NCI-H128 (cell line): Measurements from ENCODE around the gene TRAF2.
"Not testable (repeated sequence)": the region's sequence is repeated elsewhere in the genome, so short reads cannot be mapped to it uniquely, and the experiment has no call there.

Source experiments
- DNase-seq: peaks from one replicate; lab custom pipeline; 2025; ENCODE audit not compliant: unreplicated experiment; lab: John Stamatoyannopoulos, UW

The TRAF2 gene

DNA sequence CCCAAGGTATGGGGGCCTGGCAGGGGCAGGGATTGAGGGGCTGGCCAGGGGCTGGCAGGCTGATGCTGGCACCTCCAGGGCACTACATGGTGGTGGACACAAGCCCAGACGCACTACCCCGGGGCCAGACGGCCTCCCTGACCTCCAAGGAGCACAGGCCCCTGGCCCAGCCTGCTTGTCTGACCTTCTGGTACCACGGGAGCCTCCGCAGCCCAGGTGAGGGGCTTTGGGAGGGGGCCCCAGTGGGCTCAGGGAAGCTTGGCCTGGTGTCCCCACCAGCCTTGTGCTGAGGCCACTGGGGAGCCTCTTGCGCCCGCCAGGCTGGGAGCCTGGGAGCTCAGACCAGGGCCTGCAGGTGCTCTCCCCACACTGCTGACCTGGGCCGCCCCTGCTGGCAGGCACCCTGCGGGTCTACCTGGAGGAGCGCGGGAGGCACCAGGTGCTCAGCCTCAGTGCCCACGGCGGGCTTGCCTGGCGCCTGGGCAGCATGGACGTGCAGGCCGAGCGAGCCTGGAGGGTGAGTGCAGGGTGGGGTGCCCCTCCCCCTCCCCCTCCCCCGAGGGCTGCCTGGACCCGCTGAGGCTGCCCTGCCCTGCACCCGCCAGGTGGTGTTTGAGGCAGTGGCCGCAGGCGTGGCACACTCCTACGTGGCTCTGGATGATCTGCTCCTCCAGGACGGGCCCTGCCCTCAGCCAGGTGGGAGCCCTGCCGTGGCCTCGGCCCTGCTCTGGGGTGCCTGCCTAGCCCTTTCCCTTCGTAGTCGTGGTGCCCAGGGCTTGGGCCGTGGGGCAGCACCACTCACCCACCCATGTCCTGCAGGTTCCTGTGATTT is 28.5 kb upstream of the TRAF2 start:
- DNase-seq, result no peak

DNA sequence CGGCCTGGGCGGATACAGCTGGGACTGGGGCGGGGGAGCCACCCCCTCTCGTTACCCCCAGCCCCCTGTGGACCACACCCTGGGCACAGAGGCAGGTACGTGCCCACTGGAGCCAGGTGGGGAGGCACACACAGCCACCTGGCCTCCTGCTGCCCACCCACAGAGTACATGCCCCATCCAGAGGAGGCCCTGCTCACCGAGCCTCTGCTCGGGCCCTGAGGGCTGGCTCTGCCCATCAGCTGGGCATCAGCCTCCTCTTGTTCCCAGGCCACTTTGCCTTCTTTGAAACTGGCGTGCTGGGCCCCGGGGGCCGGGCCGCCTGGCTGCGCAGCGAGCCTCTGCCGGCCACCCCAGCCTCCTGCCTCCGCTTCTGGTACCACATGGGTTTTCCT is 27.9 kb upstream of the TRAF2 start:
- no peak for DNase-seq

DNA sequence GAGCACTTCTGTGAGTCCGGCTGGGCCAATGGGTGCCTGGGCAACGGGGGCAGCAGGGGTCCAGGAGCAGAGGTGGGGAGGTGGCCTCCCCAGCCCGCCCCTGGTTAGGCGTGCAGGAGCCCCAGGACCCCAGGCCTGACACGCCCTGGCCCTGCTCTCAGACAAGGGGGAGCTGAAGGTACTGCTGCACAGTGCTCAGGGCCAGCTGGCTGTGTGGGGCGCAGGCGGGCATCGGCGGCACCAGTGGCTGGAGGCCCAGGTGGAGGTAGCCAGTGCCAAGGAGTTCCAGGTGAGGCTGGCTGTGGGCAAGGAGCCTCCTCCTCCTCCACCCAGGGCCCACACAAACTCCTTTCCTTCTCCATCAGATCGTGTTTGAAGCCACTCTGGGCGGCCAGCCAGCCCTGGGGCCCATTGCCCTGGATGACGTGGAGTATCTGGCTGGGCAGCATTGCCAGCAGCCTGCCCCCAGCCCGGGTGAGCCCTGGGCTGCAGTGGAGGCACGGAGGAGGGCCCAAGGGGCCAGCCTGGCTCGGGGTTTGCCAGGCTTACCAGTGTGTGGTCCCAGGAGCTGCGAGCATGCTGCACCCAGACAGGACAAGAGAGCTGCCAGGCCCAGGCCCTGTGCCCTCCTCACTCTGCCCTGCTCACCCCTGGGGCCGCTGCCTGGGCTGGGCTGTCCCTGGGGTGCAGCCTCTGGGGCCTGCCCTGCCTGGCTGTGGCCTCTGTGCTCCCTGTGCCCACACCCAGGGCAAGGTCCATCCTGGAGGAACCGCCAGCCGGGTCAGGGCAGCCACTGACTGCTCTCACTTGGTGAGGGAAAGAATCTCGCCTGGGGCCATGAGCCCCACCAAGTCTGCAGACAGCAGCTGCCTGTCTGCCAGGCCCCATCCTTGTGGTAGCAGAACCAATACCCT is 27.2 kb upstream of the TRAF2 start:
- DNase-seq, result no peak

DNA sequence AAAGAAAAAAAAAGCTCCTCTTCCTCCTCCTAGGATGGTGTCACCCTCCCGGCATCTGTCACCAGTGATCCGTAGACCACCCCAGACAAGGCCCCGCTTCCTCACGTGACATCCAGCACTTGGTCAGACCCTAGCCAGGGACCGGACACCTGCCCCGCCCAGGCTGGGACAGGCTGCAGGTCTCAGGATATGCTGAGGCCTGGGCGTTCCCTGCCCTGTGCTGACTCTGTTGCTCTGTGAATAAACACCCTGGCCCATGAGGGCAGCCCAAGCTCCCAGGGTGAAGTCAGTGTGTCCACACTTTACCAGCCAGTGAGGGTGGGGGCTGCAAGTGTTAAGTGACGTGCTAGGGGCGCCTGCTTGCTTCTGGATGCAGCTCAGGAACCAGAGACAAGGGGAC is 25.8 kb upstream of the TRAF2 start:
- no peak for DNase-seq

DNA sequence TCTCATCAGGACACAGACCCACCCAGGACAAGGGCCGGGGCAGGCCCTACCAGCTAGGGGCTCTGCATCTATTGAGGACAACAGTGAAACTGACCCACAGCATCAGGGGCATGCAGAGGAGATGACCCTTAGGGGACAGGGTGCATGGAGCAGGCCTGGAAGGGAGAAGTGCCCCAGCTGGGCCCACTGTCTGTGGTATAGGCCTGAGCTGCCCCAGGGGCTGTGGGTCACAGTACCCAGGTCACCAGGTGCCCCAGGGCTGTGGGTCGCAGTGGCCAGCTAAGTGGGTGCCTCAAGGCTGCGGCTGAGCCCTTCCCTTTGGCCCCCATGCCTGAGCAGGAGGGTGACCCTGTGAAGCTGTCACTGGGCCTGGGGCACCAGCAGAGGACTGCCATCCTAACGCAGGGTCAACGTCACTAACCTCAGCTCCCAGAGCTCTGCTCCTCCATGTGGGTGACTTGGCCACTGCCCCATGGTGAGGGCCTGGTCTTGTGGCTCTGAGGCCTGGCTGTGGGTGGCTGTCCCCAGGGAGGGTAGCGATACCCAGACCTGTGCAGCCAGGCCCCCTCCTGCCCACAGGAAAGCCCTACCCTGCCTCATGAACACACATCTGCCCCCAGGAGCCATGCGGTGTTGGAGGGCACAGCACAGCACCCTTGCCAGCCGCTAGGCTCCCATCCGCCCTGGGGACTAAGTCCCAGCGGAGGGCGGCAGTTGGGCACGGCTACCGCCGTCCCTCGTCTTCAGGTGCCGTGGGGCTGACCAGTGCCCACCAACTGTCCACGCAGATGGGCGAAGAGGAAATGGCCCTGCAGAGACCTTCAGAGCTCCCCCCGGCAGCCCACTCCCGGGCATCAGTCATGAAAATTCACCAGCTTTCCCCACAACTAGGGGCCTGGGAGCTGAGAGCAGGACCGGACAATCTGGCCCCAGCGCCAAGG is 25.1 kb upstream of the TRAF2 start:
- no peak for DNase-seq

DNA sequence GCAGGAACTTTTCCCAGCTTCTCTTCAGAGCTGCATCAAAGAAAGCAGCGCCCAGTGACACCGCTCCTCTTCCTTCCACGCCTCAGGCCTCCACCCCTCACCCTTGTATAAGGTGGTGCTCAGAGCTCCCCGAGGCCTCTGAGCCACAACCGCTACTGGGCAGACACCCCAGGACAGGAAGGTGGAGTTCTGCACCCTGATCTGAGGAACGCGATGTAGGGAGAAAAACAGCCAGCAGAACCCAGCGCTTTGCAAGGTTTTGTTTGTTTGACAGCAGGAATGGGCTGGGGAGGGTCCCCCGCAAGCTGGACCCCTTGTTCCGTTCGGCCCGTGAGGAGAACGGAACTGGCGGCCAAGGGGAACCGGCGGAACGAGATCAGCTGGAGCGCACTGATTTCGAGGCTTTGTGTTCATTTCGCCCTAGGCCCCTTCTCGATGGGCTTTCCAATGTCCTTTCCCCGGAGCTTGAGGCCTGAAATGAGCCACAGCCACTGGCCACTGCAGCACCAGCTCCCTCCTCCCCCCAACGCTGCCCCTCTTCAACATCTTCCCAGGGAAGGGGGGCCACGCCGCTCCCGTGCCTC is 24.4 kb upstream of the TRAF2 start:
- DNase-seq, result no peak

DNA sequence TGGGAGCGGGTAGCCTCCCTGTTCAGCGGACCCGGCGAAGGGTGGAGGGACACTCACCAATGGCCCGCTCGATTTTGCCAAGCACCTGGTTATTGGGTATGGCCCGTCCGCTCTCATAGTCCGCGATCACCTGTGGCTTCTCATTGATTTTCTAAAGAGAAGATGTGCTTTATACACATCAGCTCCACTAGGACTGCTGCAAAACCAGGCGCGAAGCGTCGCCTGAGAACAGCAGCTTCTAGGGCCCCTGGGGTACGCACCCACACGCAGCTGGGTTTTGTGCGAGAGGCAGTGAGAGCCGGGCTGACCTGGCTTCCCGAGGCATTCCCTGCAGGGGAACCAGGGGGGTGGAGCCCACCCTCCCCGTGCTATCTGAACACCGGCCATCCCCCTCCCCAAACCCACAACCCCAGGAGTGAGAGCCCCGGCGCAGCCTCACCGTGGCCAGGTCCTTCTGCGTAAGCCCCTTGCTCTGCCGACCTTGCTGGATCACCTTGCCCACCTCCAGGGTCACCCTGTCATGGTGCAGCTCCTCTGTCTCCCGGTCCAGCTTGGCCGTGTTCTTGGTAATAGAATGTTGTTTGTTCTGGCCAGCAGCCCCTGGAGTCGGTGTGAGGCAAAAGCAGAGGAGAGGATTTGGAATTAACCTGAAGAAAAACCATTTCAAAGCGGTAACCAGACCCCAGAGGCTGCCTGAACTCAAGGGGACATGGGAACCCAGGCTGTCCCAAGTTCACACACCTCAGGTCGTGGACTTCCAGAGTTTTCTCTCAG is 23.3 kb upstream of the TRAF2 start:
- no peak for DNase-seq

DNA sequence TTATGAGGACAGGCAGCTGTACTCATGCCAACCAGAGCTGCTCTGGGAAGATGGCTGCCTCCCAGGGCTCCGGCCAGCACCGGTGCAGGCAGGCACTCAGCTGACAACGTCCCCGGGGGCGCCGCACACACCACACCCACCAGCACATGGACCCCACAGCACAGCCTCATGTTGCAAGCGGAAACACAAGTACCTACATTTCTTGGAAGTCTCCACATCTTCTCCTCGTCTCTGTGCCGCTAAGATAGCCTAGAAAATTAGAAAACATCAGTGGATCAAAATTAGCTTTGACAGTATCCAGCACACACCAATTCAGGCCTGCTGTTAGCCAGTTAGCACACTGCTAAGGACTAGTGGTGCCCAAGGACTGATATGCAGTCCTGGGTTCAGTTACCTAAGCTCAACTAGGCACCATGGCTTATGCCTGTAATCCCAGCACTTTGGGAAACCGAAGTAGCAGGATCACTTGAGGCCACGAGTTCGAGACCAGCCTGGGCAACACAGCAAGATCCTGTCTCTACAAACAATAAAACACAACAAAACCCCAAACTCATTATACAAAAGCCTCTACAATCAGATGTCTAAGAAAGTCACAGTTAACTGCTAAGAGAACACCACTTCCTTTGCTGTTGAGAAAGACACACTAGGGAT is 22.6 kb upstream of the TRAF2 start:
- DNase-seq, result no peak

DNA sequence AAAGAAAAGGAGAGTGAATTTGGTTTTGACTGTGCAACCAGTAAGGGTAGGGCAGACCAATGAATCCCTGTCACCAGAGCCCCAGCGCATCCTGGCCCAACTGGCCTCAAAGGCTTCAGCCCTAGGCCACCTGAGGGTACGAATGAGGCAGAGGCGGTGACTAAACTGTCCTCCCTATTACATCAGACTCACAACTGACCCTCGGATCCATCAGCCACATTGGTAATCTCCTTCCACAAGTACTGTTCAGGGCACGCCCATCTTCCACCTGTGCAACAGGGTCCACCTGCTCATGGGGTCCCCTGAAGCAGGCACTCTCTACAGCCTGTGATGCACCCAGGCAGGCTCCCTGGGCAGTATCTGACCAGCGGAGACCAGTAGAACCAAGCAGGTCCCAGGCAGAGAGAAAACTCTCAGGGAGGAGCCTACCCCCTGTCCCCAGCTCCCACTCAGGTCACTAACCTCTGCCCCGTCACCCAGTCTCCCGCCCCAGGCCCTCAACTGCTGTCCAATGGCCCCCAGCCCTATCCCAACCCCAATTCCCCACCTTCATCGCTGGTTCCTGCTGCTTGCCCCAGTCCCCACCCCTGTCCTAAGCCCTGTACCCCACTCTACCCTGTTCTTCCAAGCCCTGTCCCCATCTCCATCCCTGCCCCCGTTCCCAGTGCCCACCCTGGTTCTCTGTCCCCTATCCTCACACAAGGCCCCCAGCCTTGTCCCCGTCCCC is 21.1 kb upstream of the TRAF2 start:
- DNase-seq, result no peak

DNA sequence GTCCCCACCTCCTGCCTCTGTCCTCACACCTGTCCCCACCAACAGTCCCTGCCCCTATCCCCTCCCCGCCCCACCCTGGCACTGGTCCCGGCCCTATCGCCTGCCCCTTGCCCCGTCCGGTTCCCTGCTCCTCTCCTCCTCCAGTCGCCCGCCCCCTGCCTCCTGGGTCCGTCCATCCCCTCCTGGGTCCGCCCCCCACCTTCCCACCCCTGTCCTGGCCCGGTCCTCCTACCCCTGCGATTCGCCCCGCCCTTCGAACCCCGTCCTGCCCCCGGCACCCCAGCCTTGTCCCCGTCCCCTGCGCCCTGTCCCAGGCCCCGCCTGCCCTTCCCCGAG is 20.6 kb upstream of the TRAF2 start:
- no peak for DNase-seq

DNA sequence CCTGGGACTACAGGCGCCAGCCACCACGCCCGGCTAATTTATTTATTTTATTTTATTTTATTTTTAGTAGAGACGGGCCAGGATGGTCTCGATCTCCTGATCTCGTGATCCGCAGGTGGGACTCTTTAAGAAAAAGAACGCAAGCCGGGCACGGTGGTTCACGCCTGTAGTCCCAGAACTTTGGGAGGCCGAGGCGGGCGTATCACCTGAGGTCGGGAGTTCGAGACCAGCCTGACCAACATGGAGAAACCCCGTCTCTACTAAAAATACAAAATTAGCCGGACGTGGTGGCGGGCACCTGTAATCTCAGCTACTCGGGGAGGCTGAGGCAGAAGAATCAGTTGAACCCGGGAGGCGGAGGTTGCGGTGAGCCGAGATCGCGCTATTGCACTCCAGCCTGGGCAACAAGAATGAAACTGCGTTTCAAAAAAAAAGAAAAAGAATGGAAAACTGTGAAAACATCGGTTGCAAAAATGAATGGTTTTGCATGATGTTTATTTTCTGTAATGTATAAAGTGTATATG is 19.4 kb upstream of the TRAF2 start:
- DNase-seq, result not testable (repeated sequence)

DNA sequence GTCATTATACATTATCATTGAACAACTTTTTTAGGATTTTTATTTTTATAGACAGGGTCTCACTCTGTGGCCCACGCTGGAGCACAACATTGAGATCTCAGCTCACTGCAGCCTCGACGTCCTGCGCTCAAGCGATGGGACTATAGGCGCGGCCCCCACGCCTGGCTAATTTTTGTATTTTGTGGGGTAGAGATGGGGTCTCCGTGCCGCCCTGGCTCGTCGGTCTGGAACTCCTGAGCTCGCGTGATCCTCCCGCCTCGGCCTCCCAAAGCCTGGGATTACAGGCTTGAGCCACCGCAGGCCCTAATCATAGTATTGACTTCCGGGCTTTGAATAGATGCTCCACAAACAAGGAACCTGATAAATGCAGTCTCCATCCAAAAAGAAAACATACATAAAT is 18.8 kb upstream of the TRAF2 start:
- no peak for DNase-seq

DNA sequence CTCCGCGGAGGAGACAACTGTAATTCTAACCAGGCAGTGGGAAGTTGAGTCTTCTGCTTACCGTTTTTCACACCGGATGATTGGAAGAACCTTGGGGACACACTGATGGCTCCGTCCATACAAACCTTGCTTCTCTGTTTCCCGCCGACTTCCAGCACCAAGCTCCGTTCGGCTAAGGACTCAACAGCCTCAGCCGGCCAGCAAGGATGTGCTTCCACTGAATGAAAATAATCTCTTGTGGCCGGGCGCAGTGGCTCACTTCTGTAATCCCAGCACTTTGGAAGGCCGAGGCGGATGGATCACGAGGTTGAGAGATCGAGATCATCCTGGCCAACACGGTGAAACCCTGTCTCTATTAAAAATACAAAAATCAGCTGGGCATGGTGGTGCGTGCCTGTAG is 18.4 kb upstream of the TRAF2 start:
- DNase-seq, result no peak

DNA sequence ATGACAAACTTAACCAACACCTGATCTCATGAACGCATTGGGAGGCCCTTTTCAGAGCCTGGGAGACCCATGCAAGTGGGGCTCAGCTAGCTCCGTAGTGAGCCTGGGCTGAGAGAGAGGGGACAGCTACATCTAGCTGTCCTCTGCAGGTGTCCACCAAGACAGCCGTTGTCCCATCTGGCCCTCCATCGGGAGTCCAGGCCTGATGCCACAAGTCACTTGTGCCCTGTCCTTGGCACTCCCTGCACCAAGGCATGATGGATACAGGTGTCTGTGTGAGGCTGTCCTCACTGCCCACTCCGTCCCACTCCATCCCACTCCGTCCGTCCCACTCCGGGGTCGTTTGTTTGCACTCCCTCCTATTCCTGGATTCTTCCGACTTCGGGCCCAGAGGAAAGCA is 17.7 kb upstream of the TRAF2 start:
- DNase-seq, result no peak

DNA sequence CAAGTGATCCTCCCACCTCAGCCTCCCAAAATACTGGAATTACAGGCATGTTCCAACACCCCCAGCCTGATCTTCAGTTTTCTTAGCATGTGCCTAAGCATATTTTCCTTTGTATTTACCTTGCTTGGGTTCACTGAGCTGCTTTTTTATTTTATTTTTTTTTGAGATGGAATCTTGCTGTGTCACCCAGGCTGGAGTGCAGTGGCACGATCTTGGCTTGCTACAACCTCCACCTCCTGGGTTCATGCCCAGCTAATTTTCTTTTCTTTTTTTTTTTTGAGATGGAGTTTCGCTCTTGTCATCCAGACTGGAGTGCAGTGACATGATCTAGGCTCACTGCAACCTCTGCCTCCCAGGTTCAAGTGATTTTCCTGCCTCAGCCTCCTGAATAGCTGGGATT is 16.7 kb upstream of the TRAF2 start:
- not testable (repeated sequence) for DNase-seq

DNA sequence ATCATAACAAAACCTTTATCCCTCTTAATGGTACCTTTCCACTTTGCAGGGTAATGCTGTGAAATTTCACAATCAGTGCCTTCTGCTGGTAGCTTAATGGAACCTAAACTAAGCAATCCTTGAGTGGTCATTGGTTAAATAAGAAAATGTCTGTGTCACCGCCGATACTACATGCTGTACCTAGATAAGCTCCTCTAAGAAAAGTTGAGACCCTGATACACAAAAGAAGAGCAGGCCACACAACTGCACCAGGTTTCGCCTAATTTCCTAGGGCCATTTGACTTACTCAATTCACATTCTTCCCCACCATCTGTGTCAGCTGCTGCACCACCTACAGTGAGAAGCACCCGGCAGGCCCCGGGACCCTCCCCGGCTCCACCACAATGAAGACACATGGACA is 11.2 kb upstream of the TRAF2 start:
- no peak for DNase-seq

DNA sequence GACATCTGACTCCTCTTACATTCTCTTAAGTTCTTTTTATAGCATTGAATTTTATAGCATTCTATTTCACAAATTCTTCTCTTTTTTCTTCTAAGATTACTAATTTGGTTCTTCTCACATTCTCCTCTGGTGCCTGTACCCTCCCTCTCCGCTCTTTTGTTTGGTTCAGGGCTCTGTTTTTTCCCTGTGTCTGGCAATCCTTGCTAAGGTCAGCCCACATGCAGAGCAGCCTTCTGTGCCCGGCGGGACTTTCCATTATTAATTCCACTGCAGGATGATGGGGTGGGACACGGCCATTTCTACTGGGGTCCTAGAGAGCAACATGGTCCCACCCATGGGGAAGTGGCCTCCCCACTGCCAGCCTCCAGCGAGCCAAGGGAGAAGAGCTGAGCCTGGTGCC is 9.8 kb upstream of the TRAF2 start:
- DNase-seq, result no peak

DNA sequence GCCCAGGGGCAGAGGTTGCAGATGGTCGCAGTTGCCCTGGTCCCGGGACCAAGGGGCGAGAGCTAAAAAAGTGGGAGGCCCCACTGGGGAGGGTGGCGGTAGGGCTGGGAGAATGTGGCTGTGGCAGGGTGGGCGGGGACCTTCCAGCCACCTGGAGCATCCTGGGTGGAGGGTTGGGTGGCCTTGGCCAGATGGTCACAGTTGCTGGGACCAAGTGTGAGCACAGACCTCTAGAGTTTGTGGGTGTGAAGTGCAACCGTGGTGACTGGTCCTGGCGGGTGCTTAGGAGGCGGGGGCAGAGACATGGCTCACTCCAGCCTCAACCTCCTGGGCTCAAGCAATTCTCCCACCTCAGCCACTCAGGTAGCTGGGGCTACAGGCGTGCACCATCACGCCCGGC is 5.7 kb upstream of the TRAF2 start:
- DNase-seq, result no peak

DNA sequence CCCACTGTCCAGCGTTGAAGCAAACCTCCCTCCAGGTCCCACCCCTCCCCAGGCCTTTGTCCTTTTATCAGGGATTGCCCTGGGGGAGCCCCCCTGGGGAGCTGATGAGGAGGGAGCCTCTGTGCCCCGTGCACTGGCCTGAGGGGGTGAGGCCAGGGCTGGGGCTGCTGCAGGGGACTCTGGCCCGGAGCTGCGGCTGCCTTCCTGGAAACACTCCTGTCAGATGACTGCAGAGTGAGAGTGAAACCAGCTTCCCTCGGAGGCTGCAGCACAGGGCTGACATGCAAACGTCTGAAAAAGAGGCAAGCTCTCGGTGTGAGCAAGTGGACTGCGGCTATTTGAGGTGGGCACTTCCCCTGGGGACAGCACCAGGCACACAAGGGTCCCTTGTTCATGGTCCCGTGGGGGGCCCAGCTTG is 4.6 kb upstream of the TRAF2 start:
- no peak for DNase-seq
